Stimulated activated CD4-positive, alpha-beta T cell treated with anti-CD3 and anti-CD28 coated beads, Interleukin-4, amount 100 ng/mL, for 48 hours (primary cell): ENCODE measurements around the gene SH3BP5.

Experiments used
- DNase-seq, 2 donors: peaks; one replicate each; pipeline ENCODE4 v3.0.0-alpha.2; 2020; ENCODE audit warnings: low read depth in 2 of 2

The SH3BP5 gene

DNA sequence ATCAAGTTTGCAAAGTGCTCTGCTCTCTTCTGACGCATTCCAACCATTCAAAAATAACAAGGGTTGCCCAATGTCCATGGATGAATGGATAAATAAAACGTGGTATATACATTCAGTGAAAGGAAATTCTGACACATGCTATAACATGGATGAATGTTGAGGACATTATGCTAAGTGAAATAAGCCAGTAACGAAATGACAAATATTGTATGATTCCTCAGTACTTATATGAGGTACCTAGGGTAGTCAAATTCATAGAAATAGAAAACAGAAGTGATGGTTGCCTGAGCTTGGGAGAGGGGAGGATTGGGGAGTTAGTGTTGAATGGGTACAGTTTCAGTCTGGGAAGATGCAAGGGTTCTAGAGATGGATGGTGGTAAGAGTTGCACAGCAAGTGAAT lies 33.9 kb downstream of the SH3BP5 start:
- no peak for DNase-seq

DNA sequence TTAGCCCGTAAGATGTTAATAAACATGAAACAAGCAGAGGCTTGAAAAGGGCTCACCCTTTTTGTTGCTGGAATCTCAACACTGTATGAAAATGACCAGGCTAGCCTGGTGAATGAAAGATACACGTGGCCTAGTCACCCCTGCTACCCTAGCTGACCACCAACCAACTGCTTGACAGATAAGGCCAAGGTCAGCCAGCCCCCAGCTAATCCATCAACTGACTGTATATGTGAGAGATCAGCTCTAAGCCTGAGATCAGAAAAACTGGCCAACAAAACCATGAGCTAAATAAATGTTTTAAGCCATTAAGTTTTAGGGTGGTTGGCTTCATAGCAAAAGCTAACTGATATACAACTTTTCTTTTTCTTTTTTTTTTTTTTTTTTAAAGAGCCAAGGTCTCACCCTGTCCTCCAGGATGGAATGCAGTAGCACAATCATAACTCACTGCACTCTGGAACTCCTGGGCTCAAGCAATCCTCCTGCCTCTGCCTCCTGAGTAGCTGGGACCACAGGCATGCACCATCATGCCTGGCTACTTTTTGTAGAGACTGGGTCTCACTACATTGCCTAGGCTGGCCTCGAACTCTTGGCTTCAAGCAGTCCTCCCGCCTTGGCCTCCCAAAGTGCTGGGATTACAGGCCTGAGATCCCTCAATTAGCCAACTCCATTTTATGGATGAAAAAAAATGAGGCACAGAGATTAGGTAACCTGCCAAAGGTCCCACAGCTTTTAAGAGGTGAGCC lies 34.6 kb downstream of the SH3BP5 start:
- DNase-seq: no peak

DNA sequence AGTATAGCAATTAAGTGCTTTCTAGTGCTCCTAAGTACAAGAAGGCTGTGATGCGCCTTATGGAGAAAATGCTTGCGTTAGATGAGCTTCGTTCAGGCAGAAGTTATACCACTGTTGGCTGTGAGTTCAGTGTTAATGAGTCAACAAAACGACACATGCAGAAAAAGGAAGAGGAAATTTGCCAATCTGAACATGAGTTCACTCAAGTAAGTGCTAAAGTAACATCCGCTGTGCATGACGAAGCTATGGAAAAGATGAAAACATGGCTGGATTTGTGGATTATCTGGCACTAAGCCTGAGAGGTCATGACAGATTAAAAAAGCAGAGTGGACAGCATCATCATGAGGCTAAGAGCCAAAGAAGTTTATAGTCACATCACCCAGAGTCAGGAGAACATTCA lies 36.9 kb downstream of the SH3BP5 start:
- DNase-seq: no peak

DNA sequence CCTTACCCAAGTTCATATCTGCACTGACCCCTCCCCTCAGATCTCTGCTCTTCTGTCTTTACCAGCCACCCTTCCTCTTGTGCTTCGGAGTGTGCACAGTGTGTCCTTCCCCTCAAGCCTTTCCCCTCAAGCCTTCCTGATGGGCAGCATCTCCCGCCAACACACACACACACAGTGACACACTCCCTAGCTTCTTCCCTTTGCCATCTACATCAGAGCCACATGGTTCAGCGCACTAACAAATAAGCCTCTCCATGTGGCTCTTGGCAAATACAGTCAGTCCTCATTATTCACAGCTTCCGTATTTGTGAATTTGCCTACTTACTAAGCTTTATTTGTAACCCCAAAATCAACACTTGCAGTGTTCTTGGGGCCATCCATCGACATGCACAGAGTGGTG lies 37.5 kb downstream of the SH3BP5 start:
- DNase-seq: no peak

DNA sequence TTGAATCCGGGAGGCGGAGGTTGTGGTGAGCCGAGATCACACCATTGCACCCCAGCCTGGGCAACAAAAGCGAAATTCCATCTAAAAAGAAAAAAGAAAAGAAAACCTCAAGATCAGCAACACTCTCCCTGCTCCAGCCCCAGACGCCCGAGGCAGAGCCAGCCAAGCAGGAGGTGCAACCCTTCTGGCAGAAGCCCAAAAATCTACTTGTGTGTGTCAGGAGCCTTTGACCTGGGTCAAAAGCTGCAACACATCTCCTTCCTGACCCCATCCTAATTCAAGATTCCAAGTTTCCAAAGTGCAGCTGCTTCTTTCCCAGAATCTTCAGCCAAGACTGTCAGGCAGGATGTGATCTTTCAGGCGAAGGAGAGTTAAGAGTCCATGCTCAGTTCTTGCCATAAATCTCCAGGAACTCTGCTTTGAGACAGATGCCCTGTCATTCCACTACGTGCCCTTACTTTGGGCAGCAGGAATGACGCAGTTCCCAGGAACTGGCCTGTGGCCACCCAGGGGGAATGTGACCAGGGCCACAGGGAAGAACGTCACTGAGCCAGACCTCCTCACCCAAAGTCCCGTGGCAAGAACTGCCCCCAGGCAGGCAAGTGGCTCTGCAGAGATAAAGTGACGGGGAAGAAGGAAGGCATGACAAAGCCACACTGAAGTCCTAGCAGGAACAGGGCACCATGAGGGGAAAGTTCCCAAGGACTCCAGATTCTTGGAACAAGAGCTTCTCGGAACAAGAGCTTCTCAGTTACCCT lies 39.4 kb downstream of the SH3BP5 start:
- DNase-seq: no peak

DNA sequence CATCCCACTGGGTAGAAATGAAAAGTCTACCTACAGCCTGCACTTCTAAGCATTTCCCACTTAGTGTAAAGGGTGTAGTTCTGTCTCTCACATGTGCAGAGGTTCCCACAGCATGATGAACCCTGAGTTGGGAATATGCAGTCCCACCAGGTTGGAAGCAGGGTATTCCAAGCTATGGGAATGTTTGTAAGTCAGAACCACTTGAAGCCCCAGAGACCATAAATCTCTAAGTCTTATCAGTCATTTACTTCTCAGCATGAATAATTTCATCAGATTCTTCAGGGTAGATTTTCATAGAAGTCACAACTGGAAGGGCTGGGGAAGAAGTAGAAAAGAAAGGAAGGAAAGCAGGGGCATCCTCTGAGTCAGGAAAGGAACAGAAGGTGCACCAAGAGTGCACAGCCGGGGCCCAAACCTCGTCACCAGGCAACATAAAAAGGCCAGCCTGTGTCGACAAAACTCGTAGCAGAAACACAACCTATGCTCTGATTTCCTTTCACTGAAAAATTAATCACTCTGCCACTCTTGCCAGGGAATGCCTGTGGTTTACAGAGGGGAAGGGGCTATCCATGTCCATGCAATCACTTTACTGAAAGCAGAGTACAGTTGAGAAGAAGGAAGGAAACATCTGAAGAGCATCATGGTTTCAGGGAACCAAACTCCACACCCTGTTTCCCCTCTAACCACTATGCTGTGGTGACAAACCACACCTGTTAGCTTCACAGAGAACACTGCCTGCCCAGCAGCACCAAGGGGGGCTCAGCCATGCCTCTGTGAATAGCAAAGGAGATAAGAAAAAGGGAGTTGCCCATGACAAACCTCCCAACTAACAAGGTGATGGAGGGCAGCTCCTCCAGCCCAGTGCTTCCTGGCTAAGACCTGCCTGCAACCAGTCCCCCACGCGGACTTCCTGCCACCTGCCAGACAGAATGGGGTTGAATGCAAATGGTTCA lies 40.5 kb downstream of the SH3BP5 start:
- DNase-seq: peak in 1 of 2 donors; percentile 50

DNA sequence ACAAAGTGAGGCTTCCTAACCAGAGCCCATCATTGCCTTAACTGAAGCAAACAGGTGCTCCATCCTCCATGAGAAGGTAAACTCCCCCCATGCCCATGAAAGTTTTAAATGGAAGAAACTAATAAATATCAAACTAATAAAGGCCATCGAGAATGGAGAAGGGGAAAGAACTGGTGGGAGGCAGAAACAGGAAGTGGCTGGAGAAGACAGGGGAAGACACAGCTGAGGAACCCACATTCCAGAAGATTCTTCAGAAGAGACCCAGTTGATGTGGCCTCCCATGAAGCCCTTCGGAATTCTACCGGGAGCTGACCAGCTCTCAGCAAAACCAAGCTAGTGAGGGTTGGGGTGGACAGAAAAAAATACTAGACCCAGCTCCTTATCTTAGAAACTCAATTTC lies 41.6 kb downstream of the SH3BP5 start:
- no peak for DNase-seq

DNA sequence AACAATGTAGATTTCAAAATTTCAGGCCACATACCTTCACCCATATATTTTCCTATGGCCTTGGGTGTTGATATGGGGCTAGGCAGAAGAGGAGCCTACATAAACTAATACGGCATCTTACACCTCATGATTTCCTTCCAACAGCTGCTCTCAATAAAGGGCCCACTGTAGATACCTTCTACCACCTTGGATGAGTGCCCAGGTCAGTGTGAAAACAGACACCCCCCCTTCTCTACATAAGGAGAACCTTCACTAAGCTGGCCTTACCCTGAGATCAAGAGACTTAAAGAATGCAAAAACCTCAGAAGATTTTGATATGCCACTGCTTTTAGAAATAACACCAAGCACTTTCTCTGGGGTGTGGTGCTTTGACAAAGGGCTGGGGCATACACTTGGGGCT lies 42.7 kb downstream of the SH3BP5 start:
- DNase-seq: no peak

DNA sequence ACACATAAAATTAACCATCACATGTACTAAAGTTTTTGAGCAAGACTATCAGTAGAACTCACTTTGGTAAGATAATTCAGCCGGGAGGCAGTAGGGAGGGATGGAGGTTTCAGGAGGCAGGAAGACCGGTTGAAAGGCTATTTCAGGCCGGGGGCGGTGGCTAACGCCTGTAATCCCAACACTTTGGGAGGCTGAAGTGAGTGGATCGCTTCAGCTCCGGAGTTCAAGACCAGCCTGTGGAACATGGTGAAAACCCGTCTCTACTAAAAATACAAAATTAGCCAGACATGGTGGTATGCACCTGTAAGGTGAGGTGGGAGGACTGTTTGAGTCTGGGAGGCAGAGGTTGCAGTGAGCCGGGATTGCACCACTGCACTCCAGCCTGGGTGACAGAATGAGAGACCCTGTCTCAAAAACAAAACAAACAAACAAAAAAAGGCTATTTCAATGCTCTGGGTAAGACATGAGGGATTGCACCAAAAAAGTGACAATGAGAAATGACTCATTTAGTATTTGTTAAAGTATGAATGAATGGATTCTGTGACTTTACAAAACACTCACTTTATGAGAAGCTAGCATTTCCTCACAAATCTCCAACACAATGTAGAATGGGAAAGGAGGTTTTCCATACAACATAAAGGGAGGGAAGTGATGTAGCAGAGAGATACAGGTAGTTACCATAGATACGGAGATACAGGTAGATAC lies 43.9 kb downstream of the SH3BP5 start:
- no peak for DNase-seq

DNA sequence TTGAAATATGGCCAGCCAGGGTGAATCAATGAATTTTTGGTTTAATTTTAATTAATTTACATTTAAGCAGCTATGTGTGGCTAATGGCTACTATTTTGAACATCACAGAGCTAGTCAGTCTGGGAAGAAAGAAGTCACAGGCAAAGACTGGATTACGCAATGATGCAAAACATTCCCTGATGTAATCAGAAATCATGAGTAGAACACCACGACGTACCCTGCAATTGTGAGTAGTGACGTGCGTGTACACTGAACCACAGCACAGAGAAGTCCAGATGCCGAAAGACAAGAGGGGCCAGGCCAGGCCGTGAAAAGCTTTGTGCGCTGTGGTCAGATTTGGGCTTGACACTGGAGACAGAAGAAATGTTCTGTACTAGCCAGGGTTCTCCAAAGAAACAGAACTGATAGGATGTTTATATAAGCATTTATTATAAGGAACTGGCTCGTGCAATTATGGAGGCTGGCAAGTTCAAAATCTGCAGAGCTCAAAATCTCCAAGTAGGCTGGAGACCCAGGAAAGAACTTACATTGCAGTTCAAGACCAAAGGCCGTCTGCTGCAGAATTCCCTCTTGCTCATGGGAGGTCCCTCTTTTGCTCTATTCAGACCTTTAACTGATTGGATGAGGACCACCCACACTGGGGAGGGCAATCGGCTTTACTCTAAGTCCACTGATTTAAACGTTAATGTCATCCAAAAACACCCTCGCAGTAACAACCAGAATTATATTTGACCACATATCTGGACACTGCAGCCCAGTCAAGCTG lies 44.6 kb downstream of the SH3BP5 start:
- DNase-seq: no peak

DNA sequence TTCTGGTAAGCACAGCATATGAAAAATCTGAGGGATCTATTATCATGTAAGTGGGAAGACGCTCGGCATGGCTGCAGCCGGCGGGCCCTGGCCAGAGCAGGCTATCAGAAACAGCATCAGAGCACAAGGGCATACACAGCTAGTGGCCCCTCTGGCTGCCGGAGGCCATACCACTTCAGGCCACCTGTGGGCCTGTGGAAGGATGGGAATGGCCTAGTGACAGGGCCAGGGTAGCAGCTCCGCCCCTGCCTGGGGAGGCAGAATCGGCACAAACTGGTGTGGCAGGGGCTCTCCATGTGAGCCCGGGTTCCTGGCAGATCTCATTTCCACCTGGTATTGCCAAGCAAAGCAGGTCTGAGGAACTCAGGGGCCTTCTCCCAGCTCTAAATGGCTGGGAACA lies 46.4 kb downstream of the SH3BP5 start:
- no peak for DNase-seq

DNA sequence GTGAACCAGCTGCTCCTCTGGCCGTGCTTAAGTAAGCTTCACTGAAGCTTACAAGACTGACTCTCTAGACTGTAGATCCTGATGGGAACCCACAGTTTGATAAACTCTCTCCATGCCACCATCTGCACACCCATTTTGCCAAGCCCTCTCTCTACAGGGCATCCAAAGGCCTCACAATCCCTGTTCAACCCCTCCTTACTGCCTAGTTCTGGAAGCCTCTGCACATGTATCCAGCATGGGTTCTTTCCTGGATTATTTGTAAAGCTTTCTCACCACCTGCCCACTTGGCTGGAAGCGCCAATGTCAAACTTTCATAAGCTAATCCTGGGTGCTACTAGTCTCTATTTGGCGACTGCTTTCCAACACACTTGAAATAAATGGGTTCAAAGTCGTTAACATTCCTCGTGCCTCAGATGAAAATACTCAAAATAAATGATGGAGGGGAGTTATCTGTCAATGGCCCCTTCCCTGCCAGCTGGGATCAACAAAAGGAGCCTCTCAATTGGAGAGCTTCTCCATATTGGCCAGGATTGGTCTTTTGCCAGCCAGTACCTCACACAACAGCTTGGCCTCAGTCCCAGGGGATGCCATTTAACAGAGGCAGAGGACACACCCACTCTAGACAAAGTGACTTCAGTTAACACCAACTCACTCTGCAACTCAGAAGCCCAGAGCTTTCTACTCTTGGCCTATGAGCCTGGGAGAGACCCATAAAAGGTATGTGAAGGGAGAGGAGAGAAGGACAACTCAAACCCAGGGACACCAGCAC lies 48.1 kb downstream of the SH3BP5 start:
- no peak for DNase-seq

DNA sequence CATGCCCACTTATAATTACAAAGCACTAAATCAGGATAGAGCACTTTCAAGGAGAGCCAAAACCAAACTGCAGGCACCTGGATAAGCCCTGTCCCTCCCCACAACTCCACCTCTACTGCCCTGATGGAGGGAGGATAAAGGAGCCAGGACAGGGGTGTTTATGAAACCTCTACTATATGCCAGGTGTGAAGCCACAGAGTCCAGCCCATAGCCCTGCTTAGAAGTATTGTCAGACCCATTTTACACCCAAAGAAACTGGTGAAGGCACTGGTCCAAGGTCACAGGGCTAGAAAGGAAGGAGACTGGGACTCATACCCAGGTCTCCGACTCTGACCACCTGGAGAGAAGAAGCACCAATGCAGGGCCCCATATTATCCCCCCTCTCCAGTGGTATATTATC lies 48.7 kb downstream of the SH3BP5 start:
- DNase-seq: no peak

DNA sequence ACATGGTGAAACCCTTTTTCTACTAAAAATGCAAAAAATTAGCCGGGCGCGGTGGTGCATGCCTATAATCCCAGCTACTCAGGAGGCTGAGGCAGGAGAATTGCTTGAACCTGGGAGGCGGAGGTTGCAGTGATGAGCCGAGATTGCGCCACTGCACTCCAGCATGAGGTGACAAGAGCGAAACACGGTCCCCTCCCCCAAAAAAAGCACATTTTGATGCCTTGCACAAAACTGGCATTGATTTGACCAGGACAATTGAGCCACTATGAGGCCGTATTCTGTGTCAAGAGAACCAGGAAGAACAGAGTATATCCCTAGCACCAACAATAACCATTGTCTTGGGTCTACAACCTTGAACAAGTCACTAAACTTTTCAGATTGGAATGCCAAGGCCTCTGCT lies 50.6 kb downstream of the SH3BP5 start:
- no peak for DNase-seq

DNA sequence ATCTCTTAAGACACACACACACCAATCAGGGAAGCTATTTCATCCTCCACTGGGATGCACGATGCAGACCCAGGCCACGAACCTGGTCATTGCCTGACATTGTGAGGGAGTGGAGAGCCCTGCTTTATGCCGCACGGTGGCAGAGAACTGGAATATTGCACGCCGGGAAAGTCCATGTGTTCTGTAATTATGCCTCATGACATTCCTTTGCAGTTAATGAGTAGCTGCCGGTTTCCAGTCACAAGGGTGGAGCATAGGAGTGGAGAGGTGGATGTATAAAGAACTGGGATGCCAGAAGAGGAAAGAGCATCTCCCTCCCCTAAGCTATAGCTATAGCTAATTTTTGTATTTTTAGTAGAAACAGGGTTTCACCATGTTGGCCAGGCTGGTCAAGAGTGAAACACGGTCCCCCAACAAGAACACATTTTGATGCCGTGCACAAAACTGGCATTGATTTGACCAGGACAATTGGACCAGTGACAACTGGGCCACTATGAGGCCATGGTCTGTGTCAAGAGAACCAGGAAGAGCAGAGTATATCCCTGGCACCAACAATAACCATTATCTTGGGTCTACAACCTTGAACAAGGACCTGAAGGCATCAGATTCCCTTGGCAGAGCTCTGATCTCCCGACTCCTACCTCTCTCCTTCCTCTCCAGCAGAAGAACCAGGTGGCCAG lies 51.4 kb downstream of the SH3BP5 start:
- DNase-seq: no peak

DNA sequence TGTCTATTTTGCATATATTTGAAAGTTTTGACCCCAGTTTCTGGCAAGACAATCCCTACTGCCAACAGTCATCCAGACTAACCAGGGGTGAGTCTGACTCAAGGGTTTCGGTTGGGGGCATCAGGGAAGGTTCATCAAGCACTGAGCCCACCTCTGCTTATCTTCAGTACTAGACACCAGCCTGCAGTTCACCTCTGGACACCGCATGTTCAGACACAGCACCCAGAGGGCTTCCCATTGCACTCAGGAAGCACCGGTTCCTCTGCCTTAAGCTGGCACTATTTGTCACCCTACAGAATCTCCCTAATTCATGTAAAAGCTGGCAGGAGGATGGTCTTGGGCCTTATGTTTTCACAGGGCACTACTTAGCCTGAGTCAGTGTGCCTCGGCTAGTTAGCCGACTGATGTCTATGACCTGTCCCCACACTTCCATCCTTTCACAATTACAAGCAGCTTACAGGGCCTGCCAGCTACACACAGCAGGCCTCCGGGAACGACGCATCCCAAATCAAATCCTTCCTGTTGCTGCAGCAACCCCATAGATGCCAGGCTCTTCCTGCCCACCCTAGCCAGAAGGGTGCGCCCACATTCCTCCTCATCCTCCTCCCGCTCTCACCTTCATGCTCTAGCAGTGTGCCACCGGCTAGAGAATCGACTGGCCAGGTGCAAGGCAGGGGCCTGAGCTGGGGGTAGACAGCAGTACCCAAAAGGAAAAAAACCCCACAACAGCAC lies 52.5 kb downstream of the SH3BP5 start:
- DNase-seq: no peak

DNA sequence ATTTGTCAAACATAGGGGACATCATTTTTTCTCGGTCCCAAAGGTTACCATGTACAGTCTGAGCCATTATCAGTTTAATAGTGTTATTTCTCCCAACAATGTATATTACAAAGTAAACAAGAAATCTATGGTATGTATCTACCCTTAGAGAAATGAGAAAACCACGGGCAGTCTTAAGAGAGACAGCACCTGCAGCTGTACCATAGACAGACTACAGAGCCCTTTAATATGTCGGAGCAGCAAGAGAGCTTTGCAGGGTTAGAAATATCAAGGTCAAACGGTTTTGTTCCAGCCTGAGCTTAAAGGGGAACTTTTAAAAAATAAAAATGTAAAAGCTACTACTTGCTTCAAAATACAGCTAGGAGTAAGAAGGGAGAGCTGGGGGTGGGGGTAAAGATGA lies 53.2 kb downstream of the SH3BP5 start:
- DNase-seq: no peak

DNA sequence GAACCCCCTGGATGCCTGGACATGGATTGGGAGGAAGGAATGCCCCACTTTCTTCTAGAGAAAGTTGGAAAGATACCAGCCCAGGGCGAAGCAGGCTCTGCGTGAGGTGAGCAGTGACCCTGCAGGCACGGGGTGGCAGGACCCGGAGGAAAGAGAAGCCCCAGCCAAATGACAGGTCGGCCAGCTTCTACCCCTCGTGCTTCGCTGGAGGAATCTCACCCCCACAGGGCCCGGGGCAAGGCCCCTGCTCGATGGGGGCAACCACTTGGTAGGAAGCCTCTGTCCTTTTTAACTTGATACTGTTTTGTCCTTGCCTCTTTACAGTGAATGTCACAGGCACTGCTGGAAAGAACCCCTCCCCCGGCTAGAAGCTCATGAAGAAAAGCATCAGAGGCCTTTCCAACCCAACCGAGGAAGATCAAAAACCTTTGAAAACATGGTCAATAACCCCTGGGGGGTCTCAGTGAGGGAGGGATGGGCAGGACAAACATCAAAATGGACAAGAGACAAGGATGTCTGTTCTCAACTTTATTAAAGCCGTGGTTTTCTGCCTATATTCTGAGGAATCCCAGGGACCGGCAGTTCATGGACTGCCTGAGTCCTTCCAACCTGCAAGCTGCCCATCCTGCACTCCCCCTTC lies 54.4 kb downstream of the SH3BP5 start:
- no peak for DNase-seq
